GM23338 (cell line): ENCODE data around the gene VSIG10L. TPM values are rescaled to one million over a fixed set of nuclear protein-coding genes. Genes with fewer than 3 reads are reported as not detected.

Experiments
- polyA plus RNA-seq: library from polyadenylated mRNA; unstranded; fragments of >200 nt; fragmentation: Nextera tagmentation; extraction: Ambion mirVana; gene quantifications from 2 replicates; pipeline ENCODE4 v1.2.1, GENCODE V29; 2016
- total RNA-seq: library from RNA; depleted of rRNA; stranded (reverse); fragments of >200 nt; shearing (Covaris generic); gene quantifications from 2 replicates; pipeline ENCODE4 v1.2.3, GENCODE V29; 2014; rRNA removed

Gene VSIG10L
- total and polyA plus RNA-seq, 2 experiments from 2014 or later = 9.6 to 10.4 TPM

Other genes with a start within 250 kb of the VSIG10L start
- gene CTU1, start 233.7 kb downstream of the VSIG10L start, total RNA-seq = 15.6 and 18.8 TPM in 2 replicates
- gene CTU1, start 233.7 kb downstream of the VSIG10L start, polyA plus RNA-seq = 3.7 and 11.0 TPM in 2 replicates
- not detected in 2 replicates for gene SIGLEC9, start 217.2 kb downstream of the VSIG10L start, total RNA-seq
- not detected in 2 replicates for gene SIGLEC9, start 217.2 kb downstream of the VSIG10L start, polyA plus RNA-seq
- not detected in 2 replicates for gene SIGLEC7, start 199.8 kb downstream of the VSIG10L start, total RNA-seq
- not detected in 2 replicates for gene SIGLEC7, start 199.8 kb downstream of the VSIG10L start, polyA plus RNA-seq
- gene CD33, start 117.1 kb downstream of the VSIG10L start, total RNA-seq = 0.12 and 0.45 TPM in 2 replicates
- 0.30 TPM in 1 of 2 replicates, not detected in the other for gene CD33, start 117.1 kb downstream of the VSIG10L start, polyA plus RNA-seq
- not detected in 2 replicates for gene SIGLECL1, start 91.1 kb downstream of the VSIG10L start, total RNA-seq
- gene SIGLECL1, start 91.1 kb downstream of the VSIG10L start, polyA plus RNA-seq = not detected in 2 replicates
- 29.1 and 29.4 TPM in 2 replicates for gene IGLON5, start 30.5 kb downstream of the VSIG10L start, total RNA-seq
- gene IGLON5, start 30.5 kb downstream of the VSIG10L start, polyA plus RNA-seq = 5.0 and 5.4 TPM in 2 replicates
- 37.3 and 42.3 TPM in 2 replicates for gene ETFB, start 24.2 kb upstream of the VSIG10L start, total RNA-seq
- gene ETFB, start 24.2 kb upstream of the VSIG10L start, polyA plus RNA-seq = 59.3 and 63.4 TPM in 2 replicates
- not detected in 2 replicates for gene CLDND2, start 26.9 kb upstream of the VSIG10L start, total RNA-seq
- gene CLDND2, start 26.9 kb upstream of the VSIG10L start, polyA plus RNA-seq = 7.7 and 12.1 TPM in 2 replicates
- gene NKG7, start 30.5 kb upstream of the VSIG10L start, total RNA-seq = not detected in 2 replicates
- gene NKG7, start 30.5 kb upstream of the VSIG10L start, polyA plus RNA-seq = not detected in 2 replicates
- not detected in 2 replicates for gene LIM2, start 45.8 kb upstream of the VSIG10L start, total RNA-seq
- not detected in 2 replicates for gene LIM2, start 45.8 kb upstream of the VSIG10L start, polyA plus RNA-seq
- gene C19orf84, start 48.5 kb upstream of the VSIG10L start, total RNA-seq = 1.4 and 5.6 TPM in 2 replicates
- 3.9 and 4.4 TPM in 2 replicates for gene C19orf84, start 48.5 kb upstream of the VSIG10L start, polyA plus RNA-seq
- not detected in 2 replicates for gene SIGLEC10, start 75.5 kb upstream of the VSIG10L start, total RNA-seq
- gene SIGLEC10, start 75.5 kb upstream of the VSIG10L start, polyA plus RNA-seq = 0.47 and 0.56 TPM in 2 replicates
- gene SIGLEC8, start 116.3 kb upstream of the VSIG10L start, total RNA-seq = not detected in 2 replicates
- gene SIGLEC8, start 116.3 kb upstream of the VSIG10L start, polyA plus RNA-seq = not detected in 2 replicates
- not detected in 2 replicates for gene CEACAM18, start 136.4 kb upstream of the VSIG10L start, total RNA-seq
- not detected in 2 replicates for gene CEACAM18, start 136.4 kb upstream of the VSIG10L start, polyA plus RNA-seq
- not detected in 2 replicates for gene SIGLEC12, start 159.7 kb upstream of the VSIG10L start, total RNA-seq
- not detected in 2 replicates for gene SIGLEC12, start 159.7 kb upstream of the VSIG10L start, polyA plus RNA-seq
- gene SIGLEC6, start 189.5 kb upstream of the VSIG10L start, total RNA-seq = 0.16 and 0.76 TPM in 2 replicates
- not detected in 2 replicates for gene SIGLEC6, start 189.5 kb upstream of the VSIG10L start, polyA plus RNA-seq
- 6.3 and 7.4 TPM in 2 replicates for gene ZNF175, start 229.1 kb upstream of the VSIG10L start, total RNA-seq
- gene ZNF175, start 229.1 kb upstream of the VSIG10L start, polyA plus RNA-seq = 2.3 and 5.8 TPM in 2 replicates